Karpas-422 (cell line): ENCODE measurements around the gene FAH. TPM values are rescaled to one million over a fixed set of nuclear protein-coding genes. Genes with fewer than 3 reads are reported as not detected.
"Not testable (repeated sequence)": the region's sequence is repeated elsewhere in the genome, so short reads cannot be mapped to it uniquely, and the experiment has no call there.

Experiments
- DNase-seq: peaks from one replicate; pipeline ENCODE4 v3.0.0-alpha.2; 2015
- H2AFZ ChIP-seq: fragments of 200-600 bp; sonication (generic); 2 replicates; pipeline ENCODE4 v1.6.1; 2014; ENCODE audit warnings: antibody characterized with exemption, low read length, mixed read lengths
- H3K27ac ChIP-seq: fragments of 200-600 bp; sonication (generic); 2 replicates; pipeline ENCODE4 v1.5.1; 2014; ENCODE audit warnings: mild to moderate bottlenecking, low read length, moderate library complexity
- H3K27me3 ChIP-seq: fragments of 200-600 bp; sonication (generic); 2 replicates; pipeline ENCODE4 v1.6.1; 2014; ENCODE audit warnings: low read length, mixed read lengths
- H3K36me3 ChIP-seq: fragments of 200-600 bp; sonication (generic); 2 replicates; pipeline ENCODE4 v1.6.1; 2014; ENCODE audit warnings: low read length, mixed read lengths; ENCODE audit not compliant: insufficient read depth
- H3K4me1 ChIP-seq: fragments of 200-600 bp; sonication (generic); 2 replicates; pipeline ENCODE4 v1.6.1; 2014; ENCODE audit warnings: mild to moderate bottlenecking, low read length, mixed read lengths
- H3K4me2 ChIP-seq: fragments of 200-600 bp; sonication (generic); 2 replicates; pipeline ENCODE4 v1.6.1; 2014; ENCODE audit warnings: low read length, low read depth, mild to moderate bottlenecking; ENCODE audit not compliant: poor library complexity, severe bottlenecking
- H3K4me3 ChIP-seq: fragments of 200-600 bp; sonication (generic); 2 replicates; pipeline ENCODE4 v1.5.1; 2014; ENCODE audit warnings: mild to moderate bottlenecking, antibody characterized with exemption, low read length, mixed read lengths
- H3K79me2 ChIP-seq: fragments of 200-600 bp; sonication (generic); 2 replicates; pipeline ENCODE4 v1.6.1; 2014; ENCODE audit warnings: mild to moderate bottlenecking, low read length, mixed read lengths
- H3K9ac ChIP-seq: fragments of 200-600 bp; sonication (generic); 2 replicates; pipeline ENCODE4 v1.6.0; 2014; ENCODE audit warnings: low read length
- H3K9me2 ChIP-seq: fragments of 200-600 bp; sonication (generic), shearing (Covaris generic); replicated peaks from 2 replicates; pipeline ENCODE4 v1.6.0; 2014; ENCODE audit warnings: mild to moderate bottlenecking, low read length, moderate library complexity; ENCODE audit not compliant: insufficient read depth
- H3K9me3 ChIP-seq: fragments of 300-700, 200-600 bp; sonication (generic); 2 replicates; pipeline ENCODE4 v1.6.1; 2014; ENCODE audit warnings: low read length, mixed read lengths
- H4K20me1 ChIP-seq: fragments of 200-600 bp; sonication (generic); 2 replicates; pipeline ENCODE4 v1.6.1; 2014; ENCODE audit warnings: mild to moderate bottlenecking, antibody characterized with exemption, low read length, low read depth; ENCODE audit not compliant: insufficient read depth
- total RNA-seq: library from RNA; depleted of rRNA; stranded (reverse); fragments of >200 nt; shearing (Covaris generic); gene quantifications from 2 replicates; pipeline ENCODE4 v1.2.3, GENCODE V29; 2014; ENCODE audit warnings: low replicate concordance

The FAH gene
- total RNA-seq, 1 experiment from 2014 or later, result 38.8 TPM

GRCh38 chr15:80114114-80114513 is 38.7 kb upstream of the FAH start:
- Histone ChIP-seq H3K9me2 (no peaks in the 10 kb centered on the region), H3K27ac (no peak overlapping the region), H4K20me1 (no peaks in the 10 kb centered on the region), H3K36me3 (no peaks in the 10 kb centered on the region), H2AFZ (no peak overlapping the region), H3K27me3 (no peaks in the 10 kb centered on the region), H3K4me1 (peaks cover 24% of the 10 kb centered on the region), H3K4me2 (no peak overlapping the region), H3K9me3 (no peaks in the 10 kb centered on the region), H3K9ac (no peak overlapping the region), H3K79me2 (peaks cover 100% of the 10 kb centered on the region), H3K4me3 (no peak overlapping the region)
- no peak for DNase-seq

GRCh38 chr15:80115021-80115420 is 37.8 kb upstream of the FAH start:
- no peak overlapping the region for H3K4me3 ChIP-seq
- peaks cover 100% of the 10 kb centered on the region for H3K79me2 ChIP-seq
- H3K9me3 ChIP-seq, result no peaks in the 10 kb centered on the region
- H3K4me2 ChIP-seq, result no peak overlapping the region
- no peaks in the 10 kb centered on the region for H3K9me2 ChIP-seq
- peaks cover under 1% of the 10 kb centered on the region; the same call in 1 of the 2 replicates for H3K36me3 ChIP-seq
- H2AFZ ChIP-seq, result no peak overlapping the region
- H3K4me1 ChIP-seq, result peaks cover 24% of the 10 kb centered on the region
- H3K9ac ChIP-seq, result no peak overlapping the region
- no peak for DNase-seq
- H4K20me1 ChIP-seq, result no peaks in the 10 kb centered on the region
- no peaks in the 10 kb centered on the region for H3K27me3 ChIP-seq
- H3K27ac ChIP-seq, result no peak overlapping the region

GRCh38 chr15:80118956-80119355 is 33.8 kb upstream of the FAH start:
- DNase-seq, result no peak
- no peaks in the 10 kb centered on the region for H3K27me3 ChIP-seq
- H3K4me3 ChIP-seq, result no peak overlapping the region
- H3K79me2 ChIP-seq, result peaks cover 98% of the 10 kb centered on the region
- no peak overlapping the region for H2AFZ ChIP-seq
- no peak overlapping the region for H3K9ac ChIP-seq
- no peaks in the 10 kb centered on the region for H3K9me3 ChIP-seq
- H3K9me2 ChIP-seq, result no peaks in the 10 kb centered on the region
- no peak overlapping the region for H3K27ac ChIP-seq
- H3K4me2 ChIP-seq, result no peak overlapping the region
- H3K36me3 ChIP-seq, result peaks cover 34% of the 10 kb centered on the region
- peaks cover 15% of the 10 kb centered on the region for H3K4me1 ChIP-seq
- H4K20me1 ChIP-seq, result no peaks in the 10 kb centered on the region

GRCh38 chr15:80120636-80121035 is 32.2 kb upstream of the FAH start:
- Histone ChIP-seq H3K4me2 (no peak overlapping the region), H3K9ac (no peak overlapping the region), H4K20me1 (no peaks in the 10 kb centered on the region), H3K4me1 (peaks cover 8% of the 10 kb centered on the region), H3K36me3 (peaks cover 42% of the 10 kb centered on the region), H3K9me2 (0 out of 2 replicates have a peak, but pooled peaks cover 3% of the 10 kb centered on the region), H3K79me2 (peaks cover 89% of the 10 kb centered on the region), H3K4me3 (no peak overlapping the region), H3K9me3 (no peaks in the 10 kb centered on the region), H3K27me3 (no peaks in the 10 kb centered on the region), H2AFZ (no peak overlapping the region), H3K27ac (no peak overlapping the region)
- no peak for DNase-seq

- peaks cover 86% of the 10 kb centered on the region for H3K79me2 ChIP-seq
- H4K20me1 ChIP-seq, result no peaks in the 10 kb centered on the region
- H3K27ac ChIP-seq, result no peak overlapping the region
- H2AFZ ChIP-seq, result no peak overlapping the region
- no peak overlapping the region for H3K9ac ChIP-seq
- H3K9me3 ChIP-seq, result no peaks in the 10 kb centered on the region
- H3K4me3 ChIP-seq, result no peak overlapping the region
- no peak overlapping the region for H3K4me2 ChIP-seq
- H3K9me2 ChIP-seq, result 0 out of 2 replicates have a peak, but pooled peaks cover 3% of the 10 kb centered on the region
- peaks cover 51% of the 10 kb centered on the region for H3K36me3 ChIP-seq
- peaks cover 8% of the 10 kb centered on the region for H3K4me1 ChIP-seq
- DNase-seq, result peak; percentile 62
- H3K27me3 ChIP-seq, result no peaks in the 10 kb centered on the region
These were observed 31.3 kb upstream of the FAH start for GRCh38 chr15:80121546-80121945.

GRCh38 chr15:80123034-80123433 is 29.8 kb upstream of the FAH start:
- Histone ChIP-seq H3K4me1 (peaks cover 8% of the 10 kb centered on the region), H3K27ac (no peak overlapping the region), H3K9me2 (0 out of 2 replicates have a peak, but pooled peaks cover 3% of the 10 kb centered on the region), H3K36me3 (peaks cover 52% of the 10 kb centered on the region), H3K9ac (no peak overlapping the region), H2AFZ (no peak overlapping the region), H3K4me3 (no peak overlapping the region), H3K27me3 (no peaks in the 10 kb centered on the region), H3K79me2 (peaks cover 72% of the 10 kb centered on the region), H3K4me2 (no peak overlapping the region), H3K9me3 (no peaks in the 10 kb centered on the region), H4K20me1 (no peaks in the 10 kb centered on the region)
- DNase-seq, result no peak

- DNase-seq, H3K4me2 ChIP-seq, H3K9ac ChIP-seq, H3K9me2 ChIP-seq, H4K20me1 ChIP-seq, H3K4me1 ChIP-seq, H3K9me3 ChIP-seq, H3K4me3 ChIP-seq, H3K27me3 ChIP-seq, H3K27ac ChIP-seq, H2AFZ ChIP-seq: not testable (repeated sequence)
- peaks cover 37% of the 10 kb centered on the region for H3K79me2 ChIP-seq
- peaks cover 43% of the 10 kb centered on the region for H3K36me3 ChIP-seq
These were observed 25.5 kb upstream of the FAH start for GRCh38 chr15:80127253-80127652.

GRCh38 chr15:80127911-80128310 is 24.9 kb upstream of the FAH start:
- H3K36me3 ChIP-seq, result peaks cover 43% of the 10 kb centered on the region
- no peaks in the 10 kb centered on the region for H3K4me1 ChIP-seq
- no peak overlapping the region for H3K4me2 ChIP-seq
- H3K9ac ChIP-seq, result no peak overlapping the region
- no peaks in the 10 kb centered on the region for H4K20me1 ChIP-seq
- no peak overlapping the region for H3K27ac ChIP-seq
- DNase-seq, result no peak
- H3K4me3 ChIP-seq, result no peak overlapping the region
- H2AFZ ChIP-seq, result no peak overlapping the region
- H3K9me2 ChIP-seq, result 0 out of 2 replicates have a peak, but pooled peaks cover 3% of the 10 kb centered on the region
- H3K9me3 ChIP-seq, result no peaks in the 10 kb centered on the region
- peaks cover 31% of the 10 kb centered on the region for H3K79me2 ChIP-seq
- no peaks in the 10 kb centered on the region for H3K27me3 ChIP-seq

- Histone ChIP-seq H3K36me3 (peaks cover 39% of the 10 kb centered on the region; the same call in 1 of the 2 replicates), H3K27me3 (no peaks in the 10 kb centered on the region), H3K4me3 (no peak overlapping the region), H2AFZ (no peak overlapping the region), H3K9me3 (no peaks in the 10 kb centered on the region), H3K4me1 (no peaks in the 10 kb centered on the region), H4K20me1 (no peaks in the 10 kb centered on the region; the same call in 1 of the 2 replicates), H3K9ac (no peak overlapping the region), H3K27ac (no peak overlapping the region), H3K9me2 (no peaks in the 10 kb centered on the region), H3K4me2 (no peak overlapping the region), H3K79me2 (0 out of 2 replicates have a peak, but pooled peaks cover 8% of the 10 kb centered on the region)
- DNase-seq, result no peak
These were observed 20.4 kb upstream of the FAH start for GRCh38 chr15:80132382-80132781.
